GM12801 (cell line): ENCODE results near the gene SLC7A9.

Experiments
- CTCF ChIP-seq: IDR thresholded peaks from one replicate; pipeline ENCODE4 v1.5.1; 2011; ENCODE audit warnings: control low read depth; ENCODE audit not compliant: insufficient read length; ENCODE audit errors: extremely low read depth

The SLC7A9 gene

GRCh38 chr19:32842061-32842460 lies 27.5 kb downstream of the SLC7A9 start:
- TF ChIP-seq CTCF: no peak

- TF ChIP-seq CTCF: no peak
Observed at GRCh38 chr19:32837531-32837930, 32.0 kb downstream of the SLC7A9 start.

- TF ChIP-seq CTCF: no peak
Observed at GRCh38 chr19:32831611-32832010, 38.0 kb downstream of the SLC7A9 start.

GRCh38 chr19:32830231-32831014 lies 39.1 kb downstream of the SLC7A9 start:
- no peak for TF ChIP-seq CTCF

GRCh38 chr19:32829345-32829896 lies 40.1 kb downstream of the SLC7A9 start:
- no peak for TF ChIP-seq CTCF

- no peak for TF ChIP-seq CTCF
Observed at GRCh38 chr19:32828643-32829344, 40.8 kb downstream of the SLC7A9 start.

GRCh38 chr19:32828139-32828538 lies 41.4 kb downstream of the SLC7A9 start:
- TF ChIP-seq CTCF: no peak
